VCaP (cell line): ENCODE data around the gene CAMSAP2.

Experiments
- H3K27ac ChIP-seq: fragments of 450-650 bp; 2 replicates; pipeline ENCODE4 v1.5.1; 2017
- TF ChIP-seq, protein P1 (sequence below): fragments of 450-650 bp; conservative IDR thresholded peaks from 2 replicates; pipeline ENCODE4 v1.5.1; 2017; ENCODE audit warnings: mild to moderate bottlenecking, moderate library complexity

CAMSAP2 gene

DNA sequence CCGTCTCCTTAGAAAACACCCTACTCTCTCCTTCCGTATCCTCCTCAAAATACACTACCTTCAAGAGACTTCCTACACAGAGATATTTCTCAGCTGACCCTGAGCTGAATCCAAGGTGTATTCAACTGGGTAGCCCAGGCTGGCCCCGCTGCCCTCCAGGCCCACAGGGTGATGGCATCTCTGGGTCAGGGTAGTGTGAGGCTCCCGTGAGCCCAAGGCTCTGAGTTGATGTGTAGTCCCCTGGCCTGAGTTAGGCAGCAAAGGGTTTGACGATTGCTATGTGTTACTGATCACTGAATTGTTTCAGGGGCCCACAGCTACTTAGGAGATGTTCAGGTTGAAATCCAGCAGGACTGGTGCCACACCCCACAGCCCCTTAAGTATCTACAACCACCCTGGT is 162.7 kb downstream of the CAMSAP2 start:
- TF ChIP-seq, protein P1, sequence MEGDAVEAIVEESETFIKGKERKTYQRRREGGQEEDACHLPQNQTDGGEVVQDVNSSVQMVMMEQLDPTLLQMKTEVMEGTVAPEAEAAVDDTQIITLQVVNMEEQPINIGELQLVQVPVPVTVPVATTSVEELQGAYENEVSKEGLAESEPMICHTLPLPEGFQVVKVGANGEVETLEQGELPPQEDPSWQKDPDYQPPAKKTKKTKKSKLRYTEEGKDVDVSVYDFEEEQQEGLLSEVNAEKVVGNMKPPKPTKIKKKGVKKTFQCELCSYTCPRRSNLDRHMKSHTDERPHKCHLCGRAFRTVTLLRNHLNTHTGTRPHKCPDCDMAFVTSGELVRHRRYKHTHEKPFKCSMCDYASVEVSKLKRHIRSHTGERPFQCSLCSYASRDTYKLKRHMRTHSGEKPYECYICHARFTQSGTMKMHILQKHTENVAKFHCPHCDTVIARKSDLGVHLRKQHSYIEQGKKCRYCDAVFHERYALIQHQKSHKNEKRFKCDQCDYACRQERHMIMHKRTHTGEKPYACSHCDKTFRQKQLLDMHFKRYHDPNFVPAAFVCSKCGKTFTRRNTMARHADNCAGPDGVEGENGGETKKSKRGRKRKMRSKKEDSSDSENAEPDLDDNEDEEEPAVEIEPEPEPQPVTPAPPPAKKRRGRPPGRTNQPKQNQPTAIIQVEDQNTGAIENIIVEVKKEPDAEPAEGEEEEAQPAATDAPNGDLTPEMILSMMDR, result no peak
- no peak overlapping the region for H3K27ac ChIP-seq

DNA sequence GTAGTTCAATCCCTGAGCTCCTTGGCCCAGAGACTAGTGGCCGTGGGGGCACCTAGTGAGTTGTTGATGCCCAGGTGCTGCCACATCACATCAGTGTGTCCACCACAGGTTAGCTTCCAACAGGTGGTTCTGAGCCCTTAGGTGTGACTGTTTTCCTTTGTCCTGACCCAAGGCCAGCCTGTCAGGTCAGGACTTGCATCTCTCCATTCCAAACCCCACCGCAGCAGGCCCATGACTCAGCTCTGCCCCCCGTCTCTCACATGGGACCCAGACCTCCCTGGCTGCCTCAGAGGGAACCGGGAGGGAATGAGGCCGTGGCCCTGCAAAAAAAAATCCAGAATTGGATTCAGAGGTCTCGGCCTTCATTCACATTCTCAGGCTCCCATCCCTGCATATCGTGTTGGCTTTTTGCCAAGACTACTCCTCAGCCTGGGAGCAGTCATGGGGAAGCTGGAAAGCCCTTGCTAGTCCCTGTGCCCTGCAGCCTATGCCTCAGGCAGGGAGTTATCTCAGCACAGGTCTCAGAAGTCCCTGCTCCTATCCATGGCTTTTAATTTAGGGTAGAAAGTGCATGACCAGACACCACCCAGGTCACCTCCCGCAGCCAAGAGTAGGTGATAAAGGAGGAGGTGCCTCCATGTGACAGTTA is 163.2 kb downstream of the CAMSAP2 start:
- TF ChIP-seq, protein P1, result no peak
- H3K27ac ChIP-seq, result no peak overlapping the region

DNA sequence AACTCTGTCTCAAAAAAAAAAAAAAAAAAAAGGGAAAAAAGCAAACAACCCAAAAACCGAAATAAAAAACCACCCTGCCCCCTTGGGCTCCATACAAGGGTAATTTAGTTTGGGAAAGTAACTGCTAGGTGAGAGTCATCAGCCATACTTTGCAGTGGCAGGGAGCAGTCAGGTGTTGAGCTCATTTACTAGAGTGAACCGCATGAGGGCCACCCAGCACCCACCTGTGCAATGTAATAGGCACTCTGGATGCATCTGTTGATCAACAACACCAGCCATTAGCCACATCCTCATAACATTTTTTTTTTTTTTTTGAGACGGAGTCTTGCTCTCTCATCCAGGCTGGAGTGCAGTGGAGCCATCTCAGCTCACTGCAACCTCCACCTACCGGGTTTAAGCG is 165.1 kb downstream of the CAMSAP2 start:
- no peak overlapping the region for H3K27ac ChIP-seq
- TF ChIP-seq, protein P1, result no peak

DNA sequence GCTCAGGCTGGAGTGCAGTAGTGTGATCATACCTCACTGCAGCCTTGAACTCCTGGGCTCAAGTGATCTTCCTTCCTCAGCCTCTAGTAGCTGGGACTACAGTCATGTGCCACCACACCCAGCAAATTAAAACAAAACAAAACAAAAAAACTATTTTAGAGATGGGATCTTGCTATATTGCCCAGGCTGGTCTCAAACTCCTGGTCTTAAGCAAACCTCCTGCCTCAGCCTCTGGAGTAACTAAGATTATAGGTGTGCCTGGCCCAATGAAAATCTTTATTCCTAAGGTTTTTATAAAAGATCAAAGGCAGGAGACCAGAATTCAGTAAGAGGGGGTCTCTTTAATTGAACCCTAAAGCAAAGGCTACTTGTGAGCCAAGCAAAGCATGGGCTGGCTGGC is 166.1 kb downstream of the CAMSAP2 start:
- no peak overlapping the region for H3K27ac ChIP-seq
- TF ChIP-seq, protein P1, result no peak

DNA sequence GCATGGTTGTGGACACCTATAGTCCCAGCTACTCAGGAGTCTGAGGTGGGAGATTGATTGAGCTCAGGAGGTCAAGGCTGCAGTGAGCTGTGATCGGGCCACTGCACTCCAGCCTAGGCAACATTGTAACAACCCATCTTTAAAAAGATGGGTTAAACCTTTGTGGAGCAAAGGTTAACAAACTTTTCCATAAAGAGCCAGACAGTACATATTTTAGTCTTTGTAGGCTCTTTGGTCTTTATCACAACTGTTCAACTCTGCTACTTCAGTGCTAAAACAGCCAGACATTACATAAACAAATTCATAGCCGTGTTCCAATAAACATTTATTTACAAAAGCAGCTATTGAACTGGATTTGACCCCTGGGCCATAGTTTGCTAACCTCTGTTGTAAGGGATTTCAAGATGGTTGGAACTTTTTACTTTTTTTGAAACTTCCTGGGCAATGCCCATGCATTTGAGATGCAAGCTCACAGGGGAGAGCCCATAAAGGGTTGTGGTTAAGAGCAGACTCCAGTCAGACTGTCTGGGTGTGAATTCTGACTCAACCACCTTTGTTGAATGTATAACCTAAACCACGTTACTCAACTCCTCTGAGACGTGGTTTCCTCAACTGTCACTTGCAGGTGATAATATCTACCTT is 166.8 kb downstream of the CAMSAP2 start:
- H3K27ac ChIP-seq, result no peak overlapping the region
- TF ChIP-seq, protein P1, result no peak

DNA sequence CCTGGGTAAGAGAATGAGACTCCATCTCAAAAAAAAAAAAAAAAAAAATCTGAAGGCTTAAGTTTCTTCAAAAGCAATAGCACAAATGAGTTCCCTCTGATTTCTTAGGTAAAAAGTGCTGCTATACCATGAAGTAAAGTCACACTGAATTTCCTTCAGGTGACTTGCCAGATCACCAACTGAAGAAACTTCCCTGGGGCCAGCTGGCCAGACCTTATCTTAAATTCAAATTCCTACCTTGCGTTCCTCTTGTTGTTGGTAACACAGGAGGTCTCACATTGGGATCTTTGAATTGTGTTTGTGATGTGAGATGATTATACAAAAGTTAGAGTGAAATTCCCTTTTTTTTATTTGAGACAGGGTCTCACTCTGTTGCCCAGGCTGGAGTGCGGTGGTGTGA is 167.8 kb downstream of the CAMSAP2 start:
- H3K27ac ChIP-seq, result no peak overlapping the region

DNA sequence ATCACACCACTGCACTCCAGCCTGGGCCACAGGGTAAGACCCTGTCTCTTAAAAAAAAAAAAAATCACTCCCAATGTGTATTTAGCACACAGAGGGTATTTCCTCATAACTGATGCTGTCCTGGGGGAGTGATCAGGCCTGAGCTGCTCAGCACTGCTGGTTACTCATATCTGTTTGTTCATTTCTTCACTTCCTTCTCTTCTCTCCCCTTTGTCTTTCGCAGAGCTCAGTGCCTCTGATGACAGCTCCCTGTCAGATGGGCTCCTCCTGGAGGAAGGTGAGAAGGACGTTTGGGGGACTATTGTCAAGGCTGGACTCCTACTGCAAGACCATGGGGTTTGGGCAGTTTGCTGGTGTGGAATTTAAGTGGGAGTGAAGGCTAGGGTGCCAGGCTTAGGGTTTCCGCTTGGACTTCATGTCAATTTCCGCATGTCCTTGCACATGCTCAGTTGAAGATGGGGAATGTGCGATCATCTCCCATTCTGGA is 169.0 kb downstream of the CAMSAP2 start:
- no peak overlapping the region for H3K27ac ChIP-seq
- TF ChIP-seq, protein P1, result no peak

More for the DNA sequence above, 167.8 kb downstream of the CAMSAP2 start:
- TF ChIP-seq, protein P1, result no peak
